ENCODE results near the gene NPRL2. TPM values are rescaled to one million over a fixed set of nuclear protein-coding genes. Genes with fewer than 3 reads are reported as not detected.

NPRL2 gene
- total RNA-seq, 2 experiments from 2014 or later, result 27.9 to 52.5 TPM

DNA sequence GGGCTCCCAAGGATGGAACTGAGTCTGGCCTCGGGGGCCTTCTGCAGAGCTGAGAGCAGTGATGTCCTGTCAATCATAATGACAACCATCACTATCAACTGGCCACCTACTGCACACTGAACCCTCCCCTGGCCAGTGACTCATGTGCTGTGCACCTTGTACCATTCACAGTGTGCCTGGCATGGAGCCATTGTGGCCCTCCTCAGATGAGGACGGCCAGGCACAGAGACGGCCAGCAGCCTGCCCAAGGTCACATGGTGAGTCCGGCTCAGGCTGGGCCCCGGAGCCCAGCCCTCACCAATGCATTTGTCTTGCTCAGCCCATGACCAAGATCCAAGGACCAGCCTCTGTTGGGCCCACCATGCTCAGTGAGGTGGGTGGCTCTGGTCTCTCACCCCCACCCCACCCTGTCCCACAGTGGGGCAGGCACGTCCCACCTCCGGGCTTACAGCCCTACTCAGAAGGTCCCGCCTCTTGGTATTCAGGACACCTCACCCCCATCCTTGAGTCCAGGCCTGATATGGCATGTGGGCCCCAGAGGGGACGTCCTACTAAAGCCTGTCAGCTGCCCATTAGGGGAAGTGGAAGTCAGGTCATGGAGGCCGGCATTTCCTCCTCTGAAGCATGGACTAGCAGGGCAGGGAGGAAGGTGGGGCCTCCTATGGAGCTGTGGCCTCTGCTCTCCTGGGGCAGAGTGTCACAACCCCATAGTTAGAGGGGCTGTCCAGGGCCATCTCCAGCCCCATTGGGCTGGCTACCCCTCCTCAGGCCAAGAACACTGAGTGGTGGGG is 44.7 kb upstream of the NPRL2 start:
- no peaks in the 10 kb centered on the region for H3K9me2 ChIP-seq (ENCODE audit: insufficient read depth, low read length)
- H3K4me2 ChIP-seq (ENCODE audit: low read length), result no peak overlapping the region
- H2AFZ ChIP-seq (ENCODE audit: low read length), result no peak overlapping the region
- H3K4me3 ChIP-seq (ENCODE audit: low read depth, low read length, poor library complexity, severe bottlenecking), result no peak overlapping the region
- no peaks in the 10 kb centered on the region for H4K20me1 ChIP-seq (ENCODE audit: insufficient read depth, low read length)
- BruUV-seq (replicated peaks), result no TSS peak
- H3K4me1 ChIP-seq (ENCODE audit: insufficient read depth, low read length, poor library complexity, severe bottlenecking), result no peaks in the 10 kb centered on the region
- H3K27ac ChIP-seq (ENCODE audit: low read depth, low read length, poor library complexity, severe bottlenecking), result no peak overlapping the region
- CTCF ChIA-PET (ENCODE audit: unreplicated experiment), result no interaction called here
- DNase-seq (ENCODE audit: low spot score), result no peak
- POLR2A ChIA-PET, result no interaction called here
- H3K79me2 ChIP-seq (ENCODE audit: insufficient read depth, low read depth, low read length), result no peaks in the 10 kb centered on the region
- no peaks in the 10 kb centered on the region for H3K36me3 ChIP-seq (ENCODE audit: insufficient read depth, low read length)
- no peaks in the 10 kb centered on the region for H3K9me3 ChIP-seq (ENCODE audit: low read length)
- intact Hi-C loops (cut with micrococcal nuclease; ENCODE audit: unreplicated experiment), result no loop called here
- TF ChIP-seq, protein P1, sequence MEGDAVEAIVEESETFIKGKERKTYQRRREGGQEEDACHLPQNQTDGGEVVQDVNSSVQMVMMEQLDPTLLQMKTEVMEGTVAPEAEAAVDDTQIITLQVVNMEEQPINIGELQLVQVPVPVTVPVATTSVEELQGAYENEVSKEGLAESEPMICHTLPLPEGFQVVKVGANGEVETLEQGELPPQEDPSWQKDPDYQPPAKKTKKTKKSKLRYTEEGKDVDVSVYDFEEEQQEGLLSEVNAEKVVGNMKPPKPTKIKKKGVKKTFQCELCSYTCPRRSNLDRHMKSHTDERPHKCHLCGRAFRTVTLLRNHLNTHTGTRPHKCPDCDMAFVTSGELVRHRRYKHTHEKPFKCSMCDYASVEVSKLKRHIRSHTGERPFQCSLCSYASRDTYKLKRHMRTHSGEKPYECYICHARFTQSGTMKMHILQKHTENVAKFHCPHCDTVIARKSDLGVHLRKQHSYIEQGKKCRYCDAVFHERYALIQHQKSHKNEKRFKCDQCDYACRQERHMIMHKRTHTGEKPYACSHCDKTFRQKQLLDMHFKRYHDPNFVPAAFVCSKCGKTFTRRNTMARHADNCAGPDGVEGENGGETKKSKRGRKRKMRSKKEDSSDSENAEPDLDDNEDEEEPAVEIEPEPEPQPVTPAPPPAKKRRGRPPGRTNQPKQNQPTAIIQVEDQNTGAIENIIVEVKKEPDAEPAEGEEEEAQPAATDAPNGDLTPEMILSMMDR (conservative IDR thresholded peaks at IDR 0.05; ENCODE audit: low read length), result no peak
- no peak for TF ChIP-seq EZH2phosphoT487 (IDR thresholded peaks at IDR 0.05; ENCODE audit: borderline replicate concordance, low read depth, low read length)

DNA sequence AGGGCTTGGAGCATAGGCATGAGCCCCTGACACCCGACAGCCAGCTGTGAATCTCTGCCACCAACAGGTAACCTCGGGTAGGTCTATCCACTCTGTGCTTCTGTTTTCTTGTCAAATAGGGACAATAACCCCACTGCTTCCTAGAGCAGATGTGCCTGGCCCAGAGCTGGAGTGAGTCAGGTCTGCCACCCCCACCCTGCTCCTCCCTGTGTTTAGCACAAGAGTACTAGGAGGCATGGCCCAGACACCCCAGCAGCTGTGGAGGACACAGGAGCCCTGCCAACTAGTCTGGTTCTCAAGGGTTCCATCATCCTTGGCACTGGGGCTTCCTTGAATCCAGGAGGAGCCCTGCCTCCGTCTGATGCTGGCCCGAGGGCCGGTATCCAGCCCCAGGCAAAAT is 42.5 kb upstream of the NPRL2 start:
- ChIA-PET POLR2A (no interaction called here), CTCF (ENCODE audit: unreplicated experiment) (interaction anchor here (1.1 kb wide), 1 partner anchor 12 kb away, joined by 3 read pairs; no protein-coding TSS in a partner anchor)
- intact Hi-C loops (cut with micrococcal nuclease; ENCODE audit: unreplicated experiment), result no loop called here
- no peaks in the 10 kb centered on the region for H3K9me3 ChIP-seq (ENCODE audit: low read length)
- no peak for DNase-seq (ENCODE audit: low spot score)
- no peaks in the 10 kb centered on the region for H4K20me1 ChIP-seq (ENCODE audit: insufficient read depth, low read length)
- H3K36me3 ChIP-seq (ENCODE audit: insufficient read depth, low read length), result no peaks in the 10 kb centered on the region
- TF ChIP-seq, protein P1 (conservative IDR thresholded peaks at IDR 0.05; ENCODE audit: low read length), result no peak
- TF ChIP-seq EZH2phosphoT487 (IDR thresholded peaks at IDR 0.05; ENCODE audit: borderline replicate concordance, low read depth, low read length), result no peak
- H3K4me1 ChIP-seq (ENCODE audit: insufficient read depth, low read length, poor library complexity, severe bottlenecking), result no peaks in the 10 kb centered on the region
- no peak overlapping the region for H2AFZ ChIP-seq (ENCODE audit: low read length)
- no TSS peak for BruUV-seq (replicated peaks)
- H3K4me2 ChIP-seq (ENCODE audit: low read length), result no peak overlapping the region
- no peak overlapping the region for H3K4me3 ChIP-seq (ENCODE audit: low read depth, low read length, poor library complexity, severe bottlenecking)
- no peaks in the 10 kb centered on the region for H3K9me2 ChIP-seq (ENCODE audit: insufficient read depth, low read length)
- H3K27ac ChIP-seq (ENCODE audit: low read depth, low read length, poor library complexity, severe bottlenecking), result no peak overlapping the region
- H3K79me2 ChIP-seq (ENCODE audit: insufficient read depth, low read depth, low read length), result no peaks in the 10 kb centered on the region

GRCh38 chr3:50392101-50392715 is 41.6 kb upstream of the NPRL2 start:
- H3K9me3 ChIP-seq (ENCODE audit: low read length), result no peaks in the 10 kb centered on the region
- TF ChIP-seq EZH2phosphoT487 (IDR thresholded peaks at IDR 0.05; ENCODE audit: borderline replicate concordance, low read depth, low read length), result no peak
- no peaks in the 10 kb centered on the region for H4K20me1 ChIP-seq (ENCODE audit: insufficient read depth, low read length)
- no TSS peak for BruUV-seq (replicated peaks)
- no peak overlapping the region for H3K4me3 ChIP-seq (ENCODE audit: low read depth, low read length, poor library complexity, severe bottlenecking)
- H2AFZ ChIP-seq (ENCODE audit: low read length), result no peak overlapping the region
- intact Hi-C loops (cut with micrococcal nuclease; ENCODE audit: unreplicated experiment), result no loop called here
- H3K4me1 ChIP-seq (ENCODE audit: insufficient read depth, low read length, poor library complexity, severe bottlenecking), result no peaks in the 10 kb centered on the region
- no peaks in the 10 kb centered on the region for H3K9me2 ChIP-seq (ENCODE audit: insufficient read depth, low read length)
- H3K36me3 ChIP-seq (ENCODE audit: insufficient read depth, low read length), result no peaks in the 10 kb centered on the region
- DNase-seq (ENCODE audit: low spot score), result no peak
- ChIA-PET CTCF (ENCODE audit: unreplicated experiment) (interaction anchor here (1.1 kb wide), 1 partner anchor 13 kb away, joined by 3 read pairs; no protein-coding TSS in a partner anchor), POLR2A (interaction anchor here (0.6 kb wide), 1 partner anchor 78 kb away, joined by 5 read pairs; no protein-coding TSS in a partner anchor)
- no peak overlapping the region for H3K27ac ChIP-seq (ENCODE audit: low read depth, low read length, poor library complexity, severe bottlenecking)
- H3K79me2 ChIP-seq (ENCODE audit: insufficient read depth, low read depth, low read length), result no peaks in the 10 kb centered on the region
- H3K4me2 ChIP-seq (ENCODE audit: low read length), result no peak overlapping the region
